H1 (cell line): ENCODE data around the gene HOTAIR.

ENCODE experiments used
- CEBPB ChIP-seq: IDR thresholded peaks from 2 replicates; pipeline ENCODE4 v1.6.1; 2012; ENCODE audit warnings: low read depth, low read length
- HDAC6 ChIP-seq: IDR thresholded peaks from one replicate; pipeline ENCODE4 v1.7.1; 2012; ENCODE audit warnings: low read depth, mild to moderate bottlenecking, inconsistent platforms, low read length, moderate library complexity
- NRF1 ChIP-seq: IDR thresholded peaks from 2 replicates; pipeline ENCODE4 v1.6.1; 2011; ENCODE audit warnings: mild to moderate bottlenecking, low read depth, low read length, improper control_type of control experiment
- POLR2AphosphoS5 ChIP-seq: IDR thresholded peaks from 2 replicates; pipeline ENCODE4 v1.6.1; 2011; ENCODE audit warnings: low read depth, low read length
- SP1 ChIP-seq: IDR thresholded peaks from 2 replicates; pipeline ENCODE4 v1.6.1; 2011; ENCODE audit warnings: low read depth, low read length
- TCF12 ChIP-seq: IDR thresholded peaks from 2 replicates; pipeline ENCODE4 v1.6.1; 2011; ENCODE audit warnings: low read depth, mild to moderate bottlenecking, low read length
- YY1 ChIP-seq: IDR thresholded peaks from 2 replicates; pipeline ENCODE4 v1.6.1; 2011; ENCODE audit warnings: low read depth, mild to moderate bottlenecking, low read length
- TF ChIP-seq, protein P1 (sequence below), 3 experiments: IDR thresholded peaks; 1 replicate in 2 of 3; 2 replicates in 1 of 3; pipeline versions ENCODE4 v1.5.1 to v1.6.1; 2011; ENCODE audit warnings: low read length in 3 of 3, mild to moderate bottlenecking in 3 of 3, inconsistent platforms in 2 of 3, low read depth in 1 of 3, moderate library complexity in 1 of 3; ENCODE audit not compliant: insufficient read depth in 1 of 3; ENCODE audit errors: control extremely low read depth in 1 of 3
- TF ChIP-seq, protein P2 (sequence below): IDR thresholded peaks from 2 replicates; pipeline ENCODE4 v1.6.1; 2011; ENCODE audit warnings: low read length, improper control_type of control experiment

- TF ChIP-seq NRF1 (no peak), TCF12 (no peak), POLR2AphosphoS5 (no peak), SP1 (no peak), YY1 (no peak), CEBPB (no peak), HDAC6 (no peak)
- TF ChIP-seq, protein P1, sequence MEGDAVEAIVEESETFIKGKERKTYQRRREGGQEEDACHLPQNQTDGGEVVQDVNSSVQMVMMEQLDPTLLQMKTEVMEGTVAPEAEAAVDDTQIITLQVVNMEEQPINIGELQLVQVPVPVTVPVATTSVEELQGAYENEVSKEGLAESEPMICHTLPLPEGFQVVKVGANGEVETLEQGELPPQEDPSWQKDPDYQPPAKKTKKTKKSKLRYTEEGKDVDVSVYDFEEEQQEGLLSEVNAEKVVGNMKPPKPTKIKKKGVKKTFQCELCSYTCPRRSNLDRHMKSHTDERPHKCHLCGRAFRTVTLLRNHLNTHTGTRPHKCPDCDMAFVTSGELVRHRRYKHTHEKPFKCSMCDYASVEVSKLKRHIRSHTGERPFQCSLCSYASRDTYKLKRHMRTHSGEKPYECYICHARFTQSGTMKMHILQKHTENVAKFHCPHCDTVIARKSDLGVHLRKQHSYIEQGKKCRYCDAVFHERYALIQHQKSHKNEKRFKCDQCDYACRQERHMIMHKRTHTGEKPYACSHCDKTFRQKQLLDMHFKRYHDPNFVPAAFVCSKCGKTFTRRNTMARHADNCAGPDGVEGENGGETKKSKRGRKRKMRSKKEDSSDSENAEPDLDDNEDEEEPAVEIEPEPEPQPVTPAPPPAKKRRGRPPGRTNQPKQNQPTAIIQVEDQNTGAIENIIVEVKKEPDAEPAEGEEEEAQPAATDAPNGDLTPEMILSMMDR (IDR thresholded peaks at IDR 0.05; ENCODE audit: control extremely low read depth in 1 of 3, insufficient read depth in 1 of 3, low read depth in 1 of 3, low read length in 3 of 3): no peak
- TF ChIP-seq, protein P2, sequence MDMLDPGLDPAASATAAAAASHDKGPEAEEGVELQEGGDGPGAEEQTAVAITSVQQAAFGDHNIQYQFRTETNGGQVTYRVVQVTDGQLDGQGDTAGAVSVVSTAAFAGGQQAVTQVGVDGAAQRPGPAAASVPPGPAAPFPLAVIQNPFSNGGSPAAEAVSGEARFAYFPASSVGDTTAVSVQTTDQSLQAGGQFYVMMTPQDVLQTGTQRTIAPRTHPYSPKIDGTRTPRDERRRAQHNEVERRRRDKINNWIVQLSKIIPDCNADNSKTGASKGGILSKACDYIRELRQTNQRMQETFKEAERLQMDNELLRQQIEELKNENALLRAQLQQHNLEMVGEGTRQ: no peak
Measured at GRCh38 chr12:53928054-53928835, 46.5 kb downstream of the HOTAIR start.
